ENCODE data around the gene SMIM29.
"Not testable (repeated sequence)": the region's sequence is repeated elsewhere in the genome, so short reads cannot be mapped to it uniquely, and the experiment has no call there.

The SMIM29 gene

DNA sequence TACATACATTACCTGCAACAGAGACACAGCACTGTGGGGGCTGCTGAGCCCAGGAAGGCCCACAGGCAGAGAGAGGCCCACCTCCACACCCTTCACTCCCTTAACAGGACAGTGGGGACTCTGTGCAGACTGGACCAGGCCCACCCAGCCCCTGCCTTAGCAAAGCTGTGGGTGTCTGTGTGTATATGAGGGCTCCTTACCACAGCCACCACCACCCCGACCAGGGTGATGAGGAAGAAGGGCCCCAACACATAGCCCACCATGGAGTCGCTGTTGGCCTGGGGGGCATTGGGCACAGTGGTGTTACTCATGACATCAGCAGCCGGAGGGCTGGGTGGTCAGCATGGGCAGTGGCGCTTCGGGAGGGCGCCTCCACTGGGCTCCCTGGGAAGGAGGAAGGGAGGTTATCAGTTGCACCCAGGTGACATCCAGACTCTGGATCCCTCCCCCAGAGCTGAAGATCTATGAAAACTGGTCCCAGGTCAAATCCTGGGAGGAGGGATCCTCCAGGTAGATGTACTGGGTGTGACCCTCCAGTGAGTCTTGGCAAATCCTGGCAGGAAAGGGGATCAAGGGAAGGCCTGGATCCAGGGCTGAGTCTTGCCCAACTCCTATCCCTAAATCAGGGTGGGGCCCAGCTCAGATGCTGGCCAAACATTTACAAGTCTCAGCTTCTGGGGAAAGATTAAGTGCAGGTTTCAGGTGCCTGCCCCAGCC is 1.2 kb downstream of the SMIM29 start:
- no peak for TF ChIP-seq CTCF (IDR thresholded peaks at IDR 0.05; ENCODE audit: control extremely low read depth, extremely low read depth, low read depth, missing control alignments)
- CTCF ChIA-PET, result interaction anchor here (0.8 to 5.1 kb wide), 14 partner anchors 11 to 363 kb away, joined by 3 to 92 read pairs (median 5); partner anchors contain the start of genes HMGA1 and NUDT3
- POLR2A ChIA-PET, result interaction anchor here (0.6 to 2.8 kb wide), 4 partner anchors 11 to 168 kb away, joined by 5 to 28 read pairs (median 10); partner anchors contain the start of gene HMGA1
- DNase-seq (ENCODE audit: extremely low spot score), result no peak

- peak; percentile 69 for TF ChIP-seq CTCF (IDR thresholded peaks at IDR 0.05; ENCODE audit: control extremely low read depth, extremely low read depth, low read depth, missing control alignments)
- POLR2A ChIA-PET, result no interaction called here
- CTCF ChIA-PET, result interaction anchor here (0.8 to 5.1 kb wide), 6 partner anchors 14 to 169 kb away, joined by 3 to 92 read pairs (median 6); no protein-coding TSS in a partner anchor
- DNase-seq (ENCODE audit: extremely low spot score), result peak; percentile 66
These were observed 2.0 kb downstream of the SMIM29 start for GRCh38 chr6:34246563-34247391.

- no peak for DNase-seq (ENCODE audit: extremely low spot score)
- CTCF ChIA-PET, result interaction anchor here (0.8 to 5.1 kb wide), 3 partner anchors 19 to 170 kb away, joined by 3 to 92 read pairs (median 3); no protein-coding TSS in a partner anchor
- POLR2A ChIA-PET, result no interaction called here
- TF ChIP-seq CTCF (IDR thresholded peaks at IDR 0.05; ENCODE audit: control extremely low read depth, extremely low read depth, low read depth, missing control alignments), result no peak
These were observed 2.6 kb downstream of the SMIM29 start for GRCh38 chr6:34246249-34246562.

- CTCF ChIA-PET, result interaction anchor here (1.2 to 5.1 kb wide), 2 partner anchors 18 to 170 kb away, joined by 3 to 92 read pairs; no protein-coding TSS in a partner anchor
- DNase-seq (ENCODE audit: extremely low spot score); POLR2A ChIA-PET: not testable (repeated sequence)
These were observed 3.1 kb downstream of the SMIM29 start for GRCh38 chr6:34245761-34246140.

DNA sequence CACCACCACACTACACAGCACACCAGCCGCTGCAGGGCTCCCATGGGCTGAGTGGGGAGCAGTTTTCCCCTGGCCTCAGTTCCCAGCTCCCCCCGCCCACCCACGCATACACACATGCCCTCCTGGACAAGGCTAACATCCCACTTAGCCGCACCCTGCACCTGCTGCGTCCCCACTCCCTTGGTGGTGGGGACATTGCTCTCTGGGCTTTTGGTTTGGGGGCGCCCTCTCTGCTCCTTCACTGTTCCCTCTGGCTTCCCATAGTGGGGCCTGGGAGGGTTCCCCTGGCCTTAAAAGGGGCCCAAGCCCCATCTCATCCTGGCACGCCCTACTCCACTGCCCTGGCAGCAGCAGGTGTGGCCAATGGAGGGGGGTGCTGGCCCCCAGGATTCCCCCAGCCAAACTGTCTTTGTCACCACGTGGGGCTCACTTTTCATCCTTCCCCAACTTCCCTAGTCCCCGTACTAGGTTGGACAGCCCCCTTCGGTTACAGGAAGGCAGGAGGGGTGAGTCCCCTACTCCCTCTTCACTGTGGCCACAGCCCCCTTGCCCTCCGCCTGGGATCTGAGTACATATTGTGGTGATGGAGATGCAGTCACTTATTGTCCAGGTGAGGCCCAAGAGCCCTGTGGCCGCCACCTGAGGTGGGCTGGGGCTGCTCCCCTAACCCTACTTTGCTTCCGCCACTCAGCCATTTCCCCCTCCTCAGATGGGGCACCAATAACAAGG is 3.6 kb downstream of the SMIM29 start:
- DNase-seq (ENCODE audit: extremely low spot score); CTCF ChIA-PET: not testable (repeated sequence)
- POLR2A ChIA-PET, result interaction anchor here (0.6 kb wide), 1 partner anchor 8 kb away, joined by 4 read pairs; the partner anchor contains the start of gene HMGA1

DNA sequence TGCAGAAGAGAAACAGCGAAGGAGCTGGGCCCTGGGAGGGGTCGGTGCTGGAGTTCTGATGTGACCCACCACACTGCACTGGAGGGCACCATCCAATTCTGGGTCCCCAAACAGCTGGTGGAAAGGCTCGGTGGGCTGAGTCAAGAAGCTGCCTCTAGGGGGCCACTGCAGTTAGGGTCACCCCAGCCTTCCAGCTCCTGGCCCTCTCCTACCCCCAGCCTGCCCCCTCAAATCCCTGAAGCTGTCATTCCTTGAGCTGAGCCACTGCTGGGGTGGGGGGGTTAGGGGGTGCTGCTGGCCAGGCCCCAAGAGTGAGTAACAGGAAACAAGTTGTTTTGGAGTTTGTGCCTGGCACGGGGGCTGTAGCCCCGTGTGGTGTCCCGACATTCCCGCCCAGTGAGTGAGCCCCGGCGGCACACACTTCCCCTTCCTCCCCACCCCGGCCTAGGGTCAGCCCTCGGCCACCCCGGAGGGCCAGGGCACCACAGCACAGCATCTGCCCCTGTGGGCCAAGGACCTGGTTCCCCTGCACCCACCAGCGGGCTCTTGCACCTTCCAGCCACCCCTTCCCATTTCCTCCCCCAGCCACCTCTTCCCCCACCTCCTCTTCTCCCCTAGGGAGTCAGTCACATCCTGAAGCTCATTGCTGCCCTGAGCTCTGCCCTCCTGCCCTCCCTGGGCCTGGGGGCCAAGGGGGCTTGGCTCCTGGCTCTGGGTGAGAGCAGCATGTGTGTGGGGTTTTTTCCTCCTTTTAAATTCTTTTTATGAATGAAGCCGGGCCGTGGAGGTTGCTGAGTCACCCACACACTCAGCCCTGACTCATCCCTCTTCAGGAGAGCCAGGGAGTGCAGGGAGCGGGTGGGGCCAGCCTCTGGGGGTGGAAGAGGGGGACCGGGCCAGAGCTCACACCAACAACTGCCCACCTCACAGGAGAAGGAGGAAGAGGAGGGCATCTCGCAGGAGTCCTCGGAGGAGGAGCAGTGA is 4.6 kb downstream of the SMIM29 start:
- ChIA-PET POLR2A (interaction anchor here (0.6 to 0.8 kb wide), 5 partner anchors 7 to 550 kb away, joined by 3 to 8 read pairs (median 4); partner anchors contain the start of gene HMGA1), CTCF (interaction anchor here (1.0 to 1.4 kb wide), 2 partner anchors 15 to 171 kb away, joined by 3 to 4 read pairs; no protein-coding TSS in a partner anchor)
- TF ChIP-seq CTCF (IDR thresholded peaks at IDR 0.05; ENCODE audit: control extremely low read depth, extremely low read depth, low read depth, missing control alignments), result peak; percentile 27
- DNase-seq (ENCODE audit: extremely low spot score), result no peak

All from GM10248 (cell line).